Colonic mucosa (tissue), 4 donors: ENCODE results near the gene KIAA1217. TPM values are rescaled to one million over a fixed set of nuclear protein-coding genes. Genes with fewer than 3 reads are reported as not detected.

ENCODE experiments used
- DNase-seq: peaks from one replicate; pipeline ENCODE4 v3.0.0-alpha.2; 2020
- H3K27ac ChIP-seq: fragments of 200-600 bp; one replicate; pipeline ENCODE4 v1.8.0; 2021
- H3K27me3 ChIP-seq: fragments of 200-600 bp; one replicate; pipeline ENCODE4 v1.8.0; 2021
- H3K36me3 ChIP-seq: fragments of 200-600 bp; one replicate; pipeline ENCODE4 v1.8.0; 2021
- H3K4me1 ChIP-seq: fragments of 200-600 bp; one replicate; pipeline ENCODE4 v1.8.0; 2021; ENCODE audit warnings: mild to moderate bottlenecking
- H3K4me3 ChIP-seq: fragments of 200-600 bp; one replicate; pipeline ENCODE4 v1.8.0; 2021
- H3K9ac ChIP-seq, 2 donors: one replicate each; pipeline ENCODE4 v1.7.0; 2013; ENCODE audit warnings: control low read depth in 2 of 2, low read depth in 2 of 2, low read length in 2 of 2
- H3K9me3 ChIP-seq: fragments of 200-600 bp; one replicate; pipeline ENCODE4 v1.8.0; 2021
- CTCF ChIP-seq: fragments of 200-600 bp; IDR thresholded peaks from one replicate; pipeline ENCODE4 v1.8.0; 2022; ENCODE audit warnings: antibody characterized with exemption, mild to moderate bottlenecking
- intact Hi-C: fragments of 100-400 bp; cut with DNase I; formaldehyde crosslinking; loops from one replicate; pipeline ENCODE4 v1.14.1; 2022
- total RNA-seq, 2 donors: library from RNA; stranded (reverse); fragmentation: NEBNext Ultra II Directional in 1 of 2; extraction: Animal tissue kit (Norgen Biotek cat#: 25700) in 1 of 2; gene quantifications; one replicate each; pipeline ENCODE4 v1.2.1, GENCODE V29; 2021
- donor health status: healthy.
- donor health status: DM: no; HTN: no; CAD: no.
- donor health status: DM: no; HTN: no; CAD: no.

The KIAA1217 gene
- total RNA-seq, 2 donors from 2014 or later: 34.2 to 61.2 TPM

- Histone ChIP-seq H3K9ac (peak overlapping the region in 1 of 2 donors; percentile 85), H3K27ac (peak overlapping the region; percentile 74), H3K4me1 (peaks cover 4% of the 10 kb centered on the region), H3K27me3 (no peaks in the 10 kb centered on the region), H3K4me3 (peak overlapping the region; percentile 24), H3K9me3 (no peaks in the 10 kb centered on the region), H3K36me3 (no peaks in the 10 kb centered on the region)
- DNase-seq: peak; percentile 75
- TF ChIP-seq CTCF: no peak
- intact Hi-C loops: no loop called here
Measured at GRCh38 chr10:24465891-24466818, 257.2 kb downstream of the KIAA1217 start.

GRCh38 chr10:24467136-24467535 is 258.2 kb downstream of the KIAA1217 start:
- no peaks in the 10 kb centered on the region for H3K27me3 ChIP-seq
- TF ChIP-seq CTCF: no peak
- H3K9ac ChIP-seq: peak overlapping the region in 1 of 2 donors; percentile 85
- no peaks in the 10 kb centered on the region for H3K9me3 ChIP-seq
- no peak for DNase-seq
- H3K27ac ChIP-seq: peak overlapping the region; percentile 74
- intact Hi-C loops: no loop called here
- peak overlapping the region; percentile 24 for H3K4me3 ChIP-seq
- H3K4me1 ChIP-seq: peaks cover 4% of the 10 kb centered on the region
- H3K36me3 ChIP-seq: no peaks in the 10 kb centered on the region

GRCh38 chr10:24467605-24468004 is 258.7 kb downstream of the KIAA1217 start:
- Histone ChIP-seq H3K9ac (peak overlapping the region in 1 of 2 donors; percentile 85), H3K4me3 (peak overlapping the region; percentile 24), H3K27me3 (no peaks in the 10 kb centered on the region), H3K9me3 (no peaks in the 10 kb centered on the region), H3K36me3 (no peaks in the 10 kb centered on the region), H3K4me1 (peaks cover 4% of the 10 kb centered on the region), H3K27ac (peak overlapping the region; percentile 74)
- DNase-seq: no peak
- intact Hi-C loops: no loop called here
- no peak for TF ChIP-seq CTCF

GRCh38 chr10:24468281-24468751 is 259.4 kb downstream of the KIAA1217 start:
- peak overlapping the region; percentile 24 for H3K4me3 ChIP-seq
- intact Hi-C loops: no loop called here
- no peaks in the 10 kb centered on the region for H3K9me3 ChIP-seq
- no peaks in the 10 kb centered on the region for H3K27me3 ChIP-seq
- H3K36me3 ChIP-seq: no peaks in the 10 kb centered on the region
- no peak overlapping the region for H3K9ac ChIP-seq
- DNase-seq: no peak
- TF ChIP-seq CTCF: no peak
- H3K4me1 ChIP-seq: peaks cover 4% of the 10 kb centered on the region
- H3K27ac ChIP-seq: peak overlapping the region; percentile 20

GRCh38 chr10:24469993-24470392 is 261.1 kb downstream of the KIAA1217 start:
- Histone ChIP-seq H3K4me3 (no peak overlapping the region), H3K27ac (peak overlapping the region; percentile 71)

More at GRCh38 chr10:24469993-24470392, 261.1 kb downstream of the KIAA1217 start:
- peak; percentile 86 for DNase-seq
- peak overlapping the region in 1 of 2 donors; percentile 49 for H3K9ac ChIP-seq
- TF ChIP-seq CTCF: no peak
- H3K27me3 ChIP-seq: no peaks in the 10 kb centered on the region
- H3K9me3 ChIP-seq: no peaks in the 10 kb centered on the region
- H3K36me3 ChIP-seq: no peaks in the 10 kb centered on the region
- intact Hi-C loops: no loop called here
- H3K4me1 ChIP-seq: peaks cover 4% of the 10 kb centered on the region
